AG20443 (cell line): Measurements from ENCODE around the gene PRKCE.
A peak's percentile ranks its signal among the peaks of the same experiment; 100 is the strongest.

ENCODE experiments used
- DNase-seq: peaks from one replicate; pipeline ENCODE4 v3.0.0; 2012; ENCODE audit warnings: low spot score, mixed read lengths

The PRKCE gene

GRCh38 chr2:45809205-45809604 lies 157.7 kb downstream of the PRKCE start:
- no peak for DNase-seq

DNA sequence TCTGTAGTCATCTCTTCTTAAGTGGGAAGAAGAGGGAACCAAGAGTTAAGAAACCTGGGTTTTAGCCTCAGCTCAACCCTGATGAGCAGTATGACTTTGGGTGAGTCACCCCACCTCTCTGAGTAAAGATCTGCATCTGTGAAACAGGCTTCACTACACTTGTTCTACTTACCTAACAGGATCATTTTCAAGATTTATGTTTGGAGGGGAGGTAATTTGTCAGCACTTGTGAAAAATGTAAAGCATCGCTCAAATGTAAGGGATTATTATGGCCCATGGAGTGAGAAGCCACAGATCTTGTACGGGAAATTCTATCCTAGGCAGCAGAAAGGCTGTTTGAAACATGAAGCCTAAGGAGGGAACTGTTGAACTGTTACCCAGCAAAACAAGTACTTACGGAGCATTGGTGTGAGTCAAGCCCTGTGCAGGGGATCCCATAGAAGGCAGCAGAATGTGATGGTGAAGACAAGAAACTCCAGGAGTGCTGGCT lies 160.6 kb downstream of the PRKCE start:
- no peak for DNase-seq

GRCh38 chr2:45813003-45813941 lies 161.8 kb downstream of the PRKCE start:
- DNase-seq = no peak

DNA sequence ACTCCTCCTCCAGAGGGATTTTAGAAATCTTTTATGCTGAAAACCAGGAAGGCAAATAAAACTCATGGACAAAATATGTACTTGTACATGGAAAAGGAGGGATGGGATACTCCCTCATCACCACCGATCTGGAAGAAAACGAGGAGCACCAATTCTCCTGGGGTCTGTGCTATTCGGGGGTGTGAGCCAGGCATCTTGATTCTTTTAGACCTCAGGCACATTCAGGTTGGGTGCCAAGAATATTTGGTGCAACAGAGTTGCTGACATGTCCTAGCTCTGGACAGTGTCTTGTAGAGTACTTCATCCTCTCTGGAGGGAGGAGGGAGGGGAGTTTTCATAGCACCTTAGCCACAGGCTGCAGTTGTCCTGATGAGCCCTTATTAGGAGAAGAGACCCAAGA lies 163.0 kb downstream of the PRKCE start:
- DNase-seq = no peak

DNA sequence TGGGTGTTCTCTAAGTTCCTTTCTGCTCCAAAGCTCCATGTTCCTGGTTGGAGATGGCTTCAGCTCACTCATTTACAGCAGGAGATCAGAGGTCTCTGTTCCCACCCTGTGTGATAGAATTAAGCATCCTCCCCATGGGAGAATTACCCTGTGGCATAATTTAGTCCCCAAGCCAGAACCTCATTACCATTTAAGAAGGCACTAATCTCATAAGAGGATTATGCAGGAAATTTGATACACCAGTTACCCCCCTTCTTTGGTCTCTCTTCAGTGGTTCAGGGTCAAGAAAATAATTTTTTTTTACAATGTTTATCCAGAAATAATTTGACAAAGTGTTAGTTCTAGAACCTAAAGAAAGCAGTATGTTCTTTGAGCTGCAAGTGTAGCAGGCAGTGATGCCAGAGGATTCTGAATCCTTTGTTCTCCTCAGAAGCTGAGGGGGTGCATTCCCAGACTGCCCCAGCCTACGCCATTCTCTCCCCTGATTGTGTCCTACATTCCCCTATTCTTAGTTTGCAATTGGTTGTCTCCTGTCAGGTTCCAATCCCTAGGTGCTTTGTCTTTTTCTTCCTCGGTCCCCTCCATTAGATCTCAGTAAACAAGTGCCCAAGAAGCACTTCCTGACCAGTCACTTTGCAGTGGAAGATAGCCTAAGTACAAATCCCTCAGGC lies 163.6 kb downstream of the PRKCE start:
- DNase-seq = no peak

DNA sequence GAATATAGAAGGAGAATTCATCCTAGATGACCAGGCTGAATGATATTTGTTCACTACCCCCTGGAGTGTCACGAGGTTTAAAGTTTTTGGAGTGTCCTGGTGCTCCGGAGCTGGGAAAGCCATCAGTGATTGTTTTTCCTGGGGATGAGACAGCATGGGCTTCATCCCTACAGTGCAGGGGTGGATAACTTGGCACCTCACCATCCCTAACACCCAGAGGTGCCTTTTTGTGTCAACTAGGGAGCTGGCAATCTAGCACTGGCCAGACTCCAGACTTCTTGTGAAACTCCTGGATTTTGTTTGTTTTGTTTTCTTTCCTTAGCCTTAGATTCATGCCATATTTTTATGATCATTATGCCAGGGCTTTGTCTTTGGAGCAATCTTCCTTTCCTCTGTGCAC lies 164.8 kb downstream of the PRKCE start:
- DNase-seq = peak; percentile 26

- no peak for DNase-seq
These were observed 167.1 kb downstream of the PRKCE start for GRCh38 chr2:45818591-45818990.

- DNase-seq = no peak
These were observed 168.6 kb downstream of the PRKCE start for GRCh38 chr2:45820048-45820447.

- DNase-seq = peak; percentile 25
These were observed 170.2 kb downstream of the PRKCE start for GRCh38 chr2:45821558-45822271.

DNA sequence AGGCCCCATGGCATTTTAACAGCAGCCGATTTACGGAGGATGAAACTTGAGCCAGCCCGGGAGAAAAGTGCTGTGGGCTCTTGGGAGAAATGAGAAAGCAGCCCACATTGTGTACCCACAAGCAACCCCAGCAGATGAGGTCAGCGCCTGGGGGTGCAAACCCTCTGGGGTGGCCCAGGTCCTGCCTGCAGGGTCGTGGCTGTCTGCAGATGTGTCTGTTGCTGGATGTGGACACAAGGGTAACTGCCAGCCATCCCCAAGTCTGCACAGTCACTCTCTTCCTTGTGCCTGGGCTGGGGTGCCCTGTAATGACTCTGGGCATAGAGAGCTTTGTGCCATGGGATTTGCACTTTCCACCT lies 170.8 kb downstream of the PRKCE start:
- no peak for DNase-seq

DNA sequence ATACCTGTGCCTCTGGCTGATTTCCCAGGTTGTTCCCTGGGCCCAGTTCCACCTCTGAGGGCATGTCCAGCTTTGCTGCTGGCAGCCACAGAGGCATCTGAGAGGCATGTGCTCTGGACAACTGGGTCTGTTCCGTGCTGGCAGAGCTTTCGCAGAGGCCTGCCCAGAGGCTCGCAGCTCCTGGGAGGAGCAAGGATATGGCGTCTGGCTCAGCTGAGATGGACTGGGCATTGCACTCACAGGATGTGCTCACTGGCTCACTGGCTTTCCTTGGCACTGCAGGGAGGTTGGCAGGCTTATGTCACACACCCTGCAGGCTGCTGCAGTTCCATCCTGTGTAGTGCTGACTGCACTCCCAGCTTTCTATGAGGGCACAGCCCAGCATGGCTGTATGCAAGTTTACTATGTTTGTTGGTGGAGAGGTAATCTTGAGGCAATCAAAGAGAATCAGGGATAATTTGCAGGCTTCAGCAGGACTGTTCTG lies 172.3 kb downstream of the PRKCE start:
- peak; percentile 47 for DNase-seq

DNA sequence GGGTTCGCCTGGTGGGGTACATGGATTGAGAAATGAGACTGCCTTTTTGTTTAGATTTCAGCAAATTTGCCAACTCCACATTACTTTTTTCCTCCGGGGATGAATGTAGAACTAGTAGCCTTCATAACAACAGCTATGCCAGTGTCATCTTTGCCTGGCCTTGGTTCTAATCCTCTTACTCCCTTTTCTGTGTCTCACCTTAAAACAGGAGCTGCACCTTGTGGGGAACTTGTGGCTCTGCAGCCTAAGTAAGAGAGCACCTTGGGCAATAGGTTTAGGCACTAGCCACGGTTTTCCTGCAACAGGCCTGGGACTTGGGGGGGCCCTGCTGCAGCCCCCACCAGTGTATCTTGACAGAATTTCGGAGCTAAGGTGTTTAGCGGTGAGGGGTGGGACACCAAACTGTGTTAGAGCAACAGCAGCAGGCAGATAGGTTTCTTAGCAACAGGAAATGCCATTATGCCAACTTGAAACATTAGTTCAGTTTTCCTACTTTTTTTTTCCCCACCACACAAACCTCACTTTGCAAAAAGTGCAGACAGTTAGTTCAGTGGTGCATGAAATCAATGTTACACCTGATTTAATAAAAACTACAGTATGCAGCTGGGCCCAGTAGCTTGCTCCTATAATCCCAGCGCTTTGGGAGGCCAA lies 173.7 kb downstream of the PRKCE start:
- no peak for DNase-seq

DNA sequence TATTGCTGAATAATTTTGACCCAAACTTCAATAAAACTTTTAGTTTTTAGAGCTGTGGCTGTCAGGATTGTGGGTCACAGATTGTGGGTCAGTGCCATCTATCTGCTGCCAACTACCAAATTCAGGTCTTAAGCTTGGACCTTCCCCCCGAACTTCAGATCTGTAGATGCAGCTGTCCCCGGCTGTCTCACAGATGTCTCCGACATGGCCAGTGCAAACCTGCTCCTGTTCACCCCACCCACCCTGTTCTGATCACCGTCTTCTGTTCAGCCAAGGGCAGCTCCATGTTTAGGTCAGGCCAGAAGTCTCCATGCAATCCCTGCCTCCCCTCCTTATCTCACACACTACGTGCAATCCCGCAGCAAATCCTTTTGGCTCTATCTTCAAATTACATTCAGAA lies 175.0 kb downstream of the PRKCE start:
- no peak for DNase-seq

GRCh38 chr2:45826884-45827635 lies 175.6 kb downstream of the PRKCE start:
- DNase-seq = peak; percentile 94

DNA sequence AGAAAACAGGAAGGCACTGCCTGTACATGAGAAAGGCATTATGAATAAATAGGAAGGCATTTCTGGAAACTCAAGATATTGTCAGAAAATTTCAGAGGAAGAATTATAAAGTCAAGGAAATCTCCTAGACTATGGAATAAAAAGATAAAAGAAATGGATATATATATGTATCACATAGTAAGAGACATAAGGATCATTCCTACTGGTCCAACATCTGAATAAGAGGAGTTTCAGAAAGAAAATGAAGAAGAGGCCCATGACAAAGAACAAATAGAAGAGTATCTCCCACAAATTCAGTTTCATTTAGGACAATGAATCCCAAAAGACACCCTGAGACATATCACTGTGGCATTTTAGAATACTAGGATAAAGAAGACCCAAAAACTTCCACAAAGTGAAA lies 178.8 kb downstream of the PRKCE start:
- no peak for DNase-seq

DNA sequence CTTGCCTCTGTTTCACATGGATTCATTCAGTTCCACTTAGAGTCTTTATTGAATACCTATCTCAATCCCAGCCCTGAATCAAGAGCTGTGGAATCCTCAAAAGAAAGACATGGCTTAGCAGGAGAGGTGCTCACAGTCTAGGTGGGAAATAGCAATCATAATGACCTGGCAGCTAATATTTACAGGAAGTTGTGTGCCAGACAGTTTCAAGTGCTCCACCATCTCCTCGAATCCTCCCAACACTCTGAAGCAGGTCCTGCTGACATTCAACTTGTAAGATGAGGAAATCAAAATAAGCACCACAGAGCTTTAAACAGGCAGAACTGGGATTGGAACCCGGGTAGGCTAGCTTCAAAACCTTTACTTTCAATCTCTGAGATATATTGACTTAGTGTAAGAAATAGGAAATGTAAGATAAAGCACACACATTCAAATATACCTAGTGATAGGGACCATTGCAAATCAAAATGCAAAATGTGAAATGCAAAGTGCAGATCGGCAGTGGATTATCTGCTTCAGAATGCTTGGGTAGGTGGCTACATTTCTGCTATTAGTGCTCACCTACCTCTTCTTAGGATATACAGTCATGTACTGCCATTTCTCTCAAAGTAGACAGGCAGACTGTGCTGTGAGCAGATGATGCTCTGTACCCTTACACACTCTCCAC lies 182.0 kb downstream of the PRKCE start:
- no peak for DNase-seq

GRCh38 chr2:45833968-45834344 lies 182.5 kb downstream of the PRKCE start:
- DNase-seq = no peak

- DNase-seq = no peak
These were observed 182.9 kb downstream of the PRKCE start for GRCh38 chr2:45834372-45834771.

DNA sequence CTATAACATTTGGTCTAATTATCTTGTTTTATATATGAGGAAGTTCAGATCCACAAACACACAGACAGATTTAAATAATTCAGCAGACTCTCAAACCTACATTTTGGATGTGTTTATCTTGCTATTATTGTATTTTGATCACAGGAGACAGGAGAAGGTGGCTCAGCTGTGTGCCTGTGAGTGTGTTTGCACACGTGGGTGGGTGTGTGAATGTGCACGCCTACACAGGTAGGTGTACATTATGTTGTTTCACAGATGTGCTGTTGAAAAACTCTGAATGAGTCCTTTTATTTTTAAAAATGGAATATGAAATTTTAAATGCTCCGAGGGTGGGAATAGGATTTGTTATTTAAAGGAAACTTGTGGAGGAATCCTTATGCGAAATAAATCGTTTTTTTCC lies 183.4 kb downstream of the PRKCE start:
- no peak for DNase-seq

DNA sequence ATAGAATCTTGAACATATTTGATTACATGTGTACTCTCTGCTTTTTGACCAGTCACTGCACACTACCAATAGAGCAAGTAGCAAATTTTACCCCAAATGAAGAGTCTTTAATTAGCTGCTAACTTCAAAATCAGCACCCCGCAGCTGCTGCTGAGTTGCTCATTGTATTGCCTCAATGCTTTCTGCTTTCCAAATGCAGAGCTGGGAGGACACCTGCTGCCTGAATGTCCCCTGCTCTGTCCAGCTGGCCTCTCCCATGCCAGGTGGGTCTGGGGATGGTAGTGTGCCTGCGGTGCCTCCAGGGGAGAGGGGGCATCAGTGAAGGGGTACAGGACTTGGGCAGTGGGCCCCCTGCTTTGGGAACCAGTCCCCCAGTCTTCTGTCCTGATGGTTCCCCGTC lies 184.8 kb downstream of the PRKCE start:
- no peak for DNase-seq

DNA sequence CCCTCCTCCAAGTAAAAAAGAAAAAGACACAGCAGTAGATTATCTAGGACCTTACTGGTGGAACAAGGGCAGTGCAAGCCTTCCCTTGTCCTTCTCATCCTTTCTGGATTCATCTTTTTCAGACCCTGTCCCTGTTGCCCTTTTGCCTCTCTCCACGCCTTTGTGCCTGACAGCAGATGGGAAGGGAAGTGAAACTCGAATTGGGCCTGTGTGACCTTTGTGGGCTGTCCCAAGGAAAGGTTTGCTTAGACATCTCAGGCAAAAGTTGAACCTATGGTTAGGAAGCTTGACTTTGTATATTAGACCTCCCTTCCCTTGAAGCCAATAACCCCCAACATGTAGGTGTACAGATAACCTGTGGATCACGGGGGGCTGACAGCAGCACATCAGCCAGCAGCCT lies 185.3 kb downstream of the PRKCE start:
- no peak for DNase-seq
